Measurements from ENCODE around the gene MAP2K1. TPM values are rescaled to one million over a fixed set of nuclear protein-coding genes. Genes with fewer than 3 reads are reported as not detected.

The MAP2K1 gene
- total and polyA plus RNA-seq, 9 of the 15 experiments (the other 6 are each of a cell fraction or from before 2014, with no cell fraction given): 7.5 to 58.3 (median 30.0) TPM

- TF ChIP-seq, protein P1, sequence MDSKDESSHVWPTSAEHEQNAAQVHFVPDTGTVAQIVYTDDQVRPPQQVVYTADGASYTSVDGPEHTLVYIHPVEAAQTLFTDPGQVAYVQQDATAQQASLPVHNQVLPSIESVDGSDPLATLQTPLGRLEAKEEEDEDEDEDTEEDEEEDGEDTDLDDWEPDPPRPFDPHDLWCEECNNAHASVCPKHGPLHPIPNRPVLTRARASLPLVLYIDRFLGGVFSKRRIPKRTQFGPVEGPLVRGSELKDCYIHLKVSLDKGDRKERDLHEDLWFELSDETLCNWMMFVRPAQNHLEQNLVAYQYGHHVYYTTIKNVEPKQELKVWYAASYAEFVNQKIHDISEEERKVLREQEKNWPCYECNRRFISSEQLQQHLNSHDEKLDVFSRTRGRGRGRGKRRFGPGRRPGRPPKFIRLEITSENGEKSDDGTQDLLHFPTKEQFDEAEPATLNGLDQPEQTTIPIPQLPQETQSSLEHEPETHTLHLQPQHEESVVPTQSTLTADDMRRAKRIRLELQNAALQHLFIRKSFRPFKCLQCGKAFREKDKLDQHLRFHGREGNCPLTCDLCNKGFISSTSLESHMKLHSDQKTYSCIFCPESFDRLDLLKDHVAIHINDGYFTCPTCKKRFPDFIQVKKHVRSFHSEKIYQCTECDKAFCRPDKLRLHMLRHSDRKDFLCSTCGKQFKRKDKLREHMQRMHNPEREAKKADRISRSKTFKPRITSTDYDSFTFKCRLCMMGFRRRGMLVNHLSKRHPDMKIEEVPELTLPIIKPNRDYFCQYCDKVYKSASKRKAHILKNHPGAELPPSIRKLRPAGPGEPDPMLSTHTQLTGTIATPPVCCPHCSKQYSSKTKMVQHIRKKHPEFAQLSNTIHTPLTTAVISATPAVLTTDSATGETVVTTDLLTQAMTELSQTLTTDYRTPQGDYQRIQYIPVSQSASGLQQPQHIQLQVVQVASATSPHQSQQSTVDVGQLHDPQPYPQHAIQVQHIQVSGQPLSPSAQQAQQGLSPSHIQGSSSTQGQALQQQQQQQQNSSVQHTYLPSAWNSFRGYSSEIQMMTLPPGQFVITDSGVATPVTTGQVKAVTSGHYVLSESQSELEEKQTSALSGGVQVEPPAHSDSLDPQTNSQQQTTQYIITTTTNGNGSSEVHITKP (IDR thresholded peaks at IDR 0.05; ENCODE audit: partially characterized antibody): peak; percentile 64
- TF ChIP-seq PURB (CRISPR knock-in tag; IDR thresholded peaks at IDR 0.05; ENCODE audit: low read depth) (no peak), ZNF277 (CRISPR knock-in tag; IDR thresholded peaks at IDR 0.05; ENCODE audit: borderline replicate concordance) (no peak), ETV5 (CRISPR knock-in tag; IDR thresholded peaks at IDR 0.05; ENCODE audit: low read depth) (no peak), NFRKB (IDR thresholded peaks at IDR 0.05; ENCODE audit: low read depth) (peak; percentile 85), TBL1XR1 (IDR thresholded peaks at IDR 0.05; ENCODE audit: low read length in 2 of 2) (no peak), TAF9B (IDR thresholded peaks at IDR 0.05; ENCODE audit: partially characterized antibody) (no peak), RAD21 (CRISPR knock-in tag; conservative IDR thresholded peaks at IDR 0.05 in 1 of 2, IDR thresholded peaks at IDR 0.05 in 1 of 2) (no peak), NFATC3 (IDR thresholded peaks at IDR 0.05) (no peak), OTX1 (CRISPR knock-in tag; IDR thresholded peaks at IDR 0.05) (no peak), GTF2A2 (tag; IDR thresholded peaks at IDR 0.05) (no peak), POLR3A (IDR thresholded peaks at IDR 0.05; ENCODE audit: borderline replicate concordance, extremely low read depth, insufficient read depth, insufficient read length) (no peak), BDP1 (IDR thresholded peaks at IDR 0.05; ENCODE audit: insufficient read depth, insufficient read length) (no peak), MYNN (IDR thresholded peaks at IDR 0.05) (no peak), MYNN (CRISPR knock-in tag; IDR thresholded peaks at IDR 0.05) (no peak), PCBP1 (IDR thresholded peaks at IDR 0.05; ENCODE audit: low read depth, low read length, poor library complexity, severe bottlenecking) (no peak)
- TF ChIP-seq, protein P2, sequence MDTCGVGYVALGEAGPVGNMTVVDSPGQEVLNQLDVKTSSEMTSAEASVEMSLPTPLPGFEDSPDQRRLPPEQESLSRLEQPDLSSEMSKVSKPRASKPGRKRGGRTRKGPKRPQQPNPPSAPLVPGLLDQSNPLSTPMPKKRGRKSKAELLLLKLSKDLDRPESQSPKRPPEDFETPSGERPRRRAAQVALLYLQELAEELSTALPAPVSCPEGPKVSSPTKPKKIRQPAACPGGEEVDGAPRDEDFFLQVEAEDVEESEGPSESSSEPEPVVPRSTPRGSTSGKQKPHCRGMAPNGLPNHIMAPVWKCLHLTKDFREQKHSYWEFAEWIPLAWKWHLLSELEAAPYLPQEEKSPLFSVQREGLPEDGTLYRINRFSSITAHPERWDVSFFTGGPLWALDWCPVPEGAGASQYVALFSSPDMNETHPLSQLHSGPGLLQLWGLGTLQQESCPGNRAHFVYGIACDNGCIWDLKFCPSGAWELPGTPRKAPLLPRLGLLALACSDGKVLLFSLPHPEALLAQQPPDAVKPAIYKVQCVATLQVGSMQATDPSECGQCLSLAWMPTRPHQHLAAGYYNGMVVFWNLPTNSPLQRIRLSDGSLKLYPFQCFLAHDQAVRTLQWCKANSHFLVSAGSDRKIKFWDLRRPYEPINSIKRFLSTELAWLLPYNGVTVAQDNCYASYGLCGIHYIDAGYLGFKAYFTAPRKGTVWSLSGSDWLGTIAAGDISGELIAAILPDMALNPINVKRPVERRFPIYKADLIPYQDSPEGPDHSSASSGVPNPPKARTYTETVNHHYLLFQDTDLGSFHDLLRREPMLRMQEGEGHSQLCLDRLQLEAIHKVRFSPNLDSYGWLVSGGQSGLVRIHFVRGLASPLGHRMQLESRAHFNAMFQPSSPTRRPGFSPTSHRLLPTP (IDR thresholded peaks at IDR 0.05; ENCODE audit: borderline replicate concordance, extremely low read depth, insufficient read length): no peak
- TF ChIP-seq, protein P3, sequence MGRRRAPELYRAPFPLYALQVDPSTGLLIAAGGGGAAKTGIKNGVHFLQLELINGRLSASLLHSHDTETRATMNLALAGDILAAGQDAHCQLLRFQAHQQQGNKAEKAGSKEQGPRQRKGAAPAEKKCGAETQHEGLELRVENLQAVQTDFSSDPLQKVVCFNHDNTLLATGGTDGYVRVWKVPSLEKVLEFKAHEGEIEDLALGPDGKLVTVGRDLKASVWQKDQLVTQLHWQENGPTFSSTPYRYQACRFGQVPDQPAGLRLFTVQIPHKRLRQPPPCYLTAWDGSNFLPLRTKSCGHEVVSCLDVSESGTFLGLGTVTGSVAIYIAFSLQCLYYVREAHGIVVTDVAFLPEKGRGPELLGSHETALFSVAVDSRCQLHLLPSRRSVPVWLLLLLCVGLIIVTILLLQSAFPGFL (CRISPR knock-in tag; IDR thresholded peaks at IDR 0.05): no peak
These were observed 16.7 kb upstream of the MAP2K1 start (continued) for GRCh38 chr15:66369773-66370651.
